Embryonic facial prominence (tissue), 1 donor: ENCODE data around the gene CPSF4.

Source experiments
- DNase-seq: peaks from one replicate; pipeline ENCODE4 v3.0.0-alpha.2; 2016; ENCODE audit errors: extremely low spot score

Gene CPSF4

DNA sequence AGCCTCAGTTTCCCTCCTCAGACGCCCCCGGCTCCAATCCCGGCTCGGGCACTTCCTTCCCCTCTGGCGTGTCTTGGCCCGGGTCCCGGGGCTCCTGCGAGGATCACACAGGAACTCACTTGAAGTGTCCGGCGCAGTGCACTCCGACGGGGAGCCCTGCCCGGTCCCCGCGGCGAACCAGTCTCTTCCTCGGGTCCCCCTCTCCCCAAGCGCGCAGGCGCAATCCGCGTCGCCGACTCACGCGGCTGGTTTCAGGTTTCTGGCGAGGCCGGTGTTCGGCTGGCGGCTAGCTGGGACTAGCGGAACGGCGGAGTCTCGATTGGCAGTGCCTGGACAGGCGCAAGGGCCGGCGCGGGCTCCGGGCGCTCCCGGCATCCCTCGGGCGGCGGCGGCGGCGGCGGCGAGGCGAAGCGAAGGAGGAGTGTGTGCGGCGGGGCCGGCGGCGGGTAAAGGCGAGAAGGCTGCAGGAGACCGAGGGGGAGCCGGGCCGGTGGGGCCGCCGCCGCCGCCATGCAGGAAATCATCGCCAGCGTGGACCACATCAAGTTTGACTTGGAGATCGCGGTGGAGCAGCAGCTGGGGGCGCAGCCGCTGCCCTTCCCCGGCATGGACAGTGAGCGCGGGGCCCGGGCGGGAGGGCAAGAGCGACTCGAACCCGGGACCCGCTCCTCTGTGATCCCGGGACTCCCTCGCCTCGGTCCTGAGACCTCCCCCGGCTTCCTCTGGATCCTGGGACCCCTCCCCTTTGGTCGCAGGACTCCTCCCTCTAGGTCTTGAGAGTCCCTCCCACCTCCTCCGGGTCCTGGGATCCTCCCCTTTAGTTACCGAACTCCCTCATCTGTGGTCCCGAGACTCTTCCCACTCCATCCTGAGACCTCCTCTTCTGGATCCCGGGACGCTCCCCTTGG lies at the start of gene CPSF4, which contains the start of gene PTCD1:
Gene CPSF4 (plus strand): TSS at position 371 of the 908 bp plus-strand sequence. CDS start 140 bp downstream, at position 511.
Gene PTCD1 (minus strand): TSS at position 226 of the 908 bp plus-strand sequence. CDS start 3,556 bp downstream, outside the sequence.
- peak; percentile 90 for DNase-seq

DNA sequence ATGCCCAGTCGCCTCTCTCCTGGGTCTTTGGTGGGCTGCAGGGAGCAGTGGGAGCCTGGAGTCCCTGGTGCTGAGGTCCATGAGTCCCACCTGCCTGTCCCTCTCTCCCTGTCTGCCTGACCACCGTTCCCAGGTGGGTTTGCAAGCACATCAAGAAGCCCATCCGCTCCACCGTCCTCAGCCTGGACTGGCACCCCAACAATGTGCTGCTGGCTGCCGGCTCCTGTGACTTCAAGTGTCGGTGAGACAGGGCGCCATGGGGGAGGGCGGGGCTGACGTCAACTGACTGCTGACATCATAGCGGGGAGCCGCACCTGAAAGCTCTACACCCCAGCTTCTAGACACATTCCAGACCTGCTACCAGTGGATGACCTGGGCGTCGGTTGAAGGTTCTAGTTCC lies 49.0 kb upstream of the CPSF4 start:
- DNase-seq = no peak

GRCh38 chr7:99390941-99391602 lies 47.7 kb upstream of the CPSF4 start:
- DNase-seq = no peak

GRCh38 chr7:99392046-99392445 lies 46.7 kb upstream of the CPSF4 start:
- DNase-seq = no peak

- no peak for DNase-seq
Observed at GRCh38 chr7:99392659-99393354, 45.9 kb upstream of the CPSF4 start.

DNA sequence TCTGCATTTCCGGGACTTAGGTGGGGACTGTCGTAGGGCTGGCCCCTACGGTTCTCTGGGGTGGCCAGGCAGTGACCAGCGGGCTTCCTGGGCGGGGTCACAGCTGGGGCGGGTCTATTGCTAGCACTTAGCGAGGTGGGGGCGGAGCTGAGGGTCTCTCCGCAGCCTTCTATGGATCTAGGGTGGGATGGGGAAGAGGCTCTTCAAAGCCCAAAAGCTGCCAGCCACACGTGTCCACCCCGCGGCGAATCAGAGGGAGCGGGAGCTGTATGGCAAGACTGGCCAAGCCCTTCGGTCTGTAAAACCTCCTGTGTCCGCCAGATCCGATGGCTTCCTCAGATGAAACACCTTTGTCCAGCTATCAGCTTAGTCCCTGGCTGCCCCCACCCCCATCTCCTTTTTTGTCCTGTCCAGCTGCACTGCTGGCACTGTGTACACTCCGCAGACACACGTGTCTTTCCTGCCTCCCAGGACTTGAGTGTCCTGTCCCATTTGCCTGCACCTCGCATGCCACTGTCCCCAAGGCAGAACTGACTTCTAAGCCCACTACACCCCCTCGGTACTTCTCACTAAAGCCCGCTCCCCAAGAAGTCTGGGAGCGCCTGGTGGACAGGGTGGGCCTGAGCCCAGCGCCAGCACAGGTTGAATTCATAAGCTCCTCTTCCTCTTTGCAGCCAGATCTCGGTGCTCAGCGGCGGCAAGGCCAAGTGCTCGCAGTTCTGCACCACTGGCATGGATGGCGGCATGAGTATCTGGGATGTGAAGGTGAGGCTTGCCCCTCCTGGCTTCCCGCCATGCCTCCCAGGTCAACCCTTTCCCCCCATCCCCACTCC lies 45.2 kb upstream of the CPSF4 start:
- no peak for DNase-seq

DNA sequence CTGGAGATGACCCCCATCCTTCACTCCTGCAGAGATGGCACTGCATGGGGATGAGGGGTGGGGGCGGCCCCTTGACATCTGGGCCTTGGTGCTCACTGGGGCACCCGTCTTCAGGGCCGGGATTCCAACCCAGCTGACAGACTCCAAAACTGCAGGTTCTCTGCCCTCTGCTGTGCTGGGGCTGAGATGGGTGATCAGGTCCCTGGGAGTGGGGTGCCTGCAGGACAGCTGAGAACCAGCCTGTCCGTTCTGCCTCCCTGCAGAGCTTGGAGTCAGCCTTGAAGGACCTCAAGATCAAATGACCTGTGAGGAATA lies 44.6 kb upstream of the CPSF4 start:
- no peak for DNase-seq

DNA sequence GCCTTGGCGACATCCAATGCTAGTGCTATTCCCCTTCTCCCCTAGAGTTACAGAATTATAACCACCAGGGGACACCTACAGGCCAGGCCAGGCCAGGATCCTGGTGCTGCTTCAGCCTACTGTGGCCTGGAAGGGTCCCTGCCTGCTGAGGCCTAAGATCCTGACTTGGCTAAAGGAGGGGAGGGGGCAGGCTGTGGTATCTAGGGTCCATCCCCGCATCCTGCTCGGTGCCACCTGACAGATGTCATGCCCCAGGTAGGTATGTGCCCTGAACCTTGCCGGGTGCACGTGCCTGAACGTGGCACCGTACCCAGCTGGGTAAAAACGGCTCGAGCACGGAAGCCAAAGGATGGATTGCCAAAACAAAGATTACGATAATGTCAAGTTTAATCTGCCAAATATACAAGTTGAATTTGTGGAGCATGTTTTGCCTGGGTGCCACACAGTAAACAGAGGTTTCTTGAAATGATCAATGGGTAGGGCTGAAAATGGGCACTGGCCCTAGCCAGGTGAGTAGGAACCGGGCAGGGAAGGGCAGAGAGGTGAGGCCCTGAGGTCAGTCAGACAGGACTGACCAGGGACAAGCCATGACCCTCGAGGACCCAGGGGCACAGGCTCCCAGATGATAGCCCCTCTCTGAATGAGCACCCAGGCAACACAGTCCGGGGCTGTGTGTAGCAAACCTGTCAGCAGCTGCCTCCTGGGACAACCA lies 43.0 kb upstream of the CPSF4 start:
- no peak for DNase-seq

- DNase-seq = no peak
Observed at GRCh38 chr7:99396418-99397296, 42.1 kb upstream of the CPSF4 start.

DNA sequence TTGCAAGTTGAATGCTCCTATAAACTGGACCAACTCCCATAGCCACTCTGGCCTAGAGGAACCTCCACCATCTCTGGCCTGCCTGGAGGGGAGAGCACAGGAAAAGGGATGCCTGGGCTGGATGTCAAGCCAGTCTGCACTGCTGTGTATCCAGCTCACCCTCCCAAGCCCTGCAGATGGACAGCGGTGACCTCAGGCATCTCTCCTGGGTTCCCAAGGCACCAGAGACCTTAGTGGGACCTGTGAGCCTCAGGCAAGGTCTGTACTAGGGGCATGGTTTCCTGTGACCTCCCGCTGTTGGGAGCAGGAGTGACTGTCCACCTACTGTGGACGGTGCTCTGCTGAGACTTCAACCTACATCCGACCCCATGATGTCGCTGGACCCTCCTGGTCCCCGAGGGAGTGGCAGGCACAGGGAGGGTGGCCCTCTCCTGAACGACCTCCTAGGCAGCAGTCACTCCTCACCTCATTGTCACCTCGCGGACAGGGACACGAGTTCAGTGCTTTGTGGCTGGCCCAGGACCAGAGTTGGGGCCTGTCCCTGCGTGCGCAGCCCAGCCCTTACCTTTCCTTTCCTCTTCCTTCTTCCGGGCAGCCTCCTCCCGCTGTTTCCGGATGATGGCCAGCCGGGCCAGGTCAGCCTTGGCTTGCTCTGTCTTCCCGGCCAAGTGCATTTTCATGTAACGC lies 41.3 kb upstream of the CPSF4 start:
- DNase-seq = no peak

GRCh38 chr7:99398891-99399445 lies 39.8 kb upstream of the CPSF4 start:
- DNase-seq = no peak

- no peak for DNase-seq
Observed at GRCh38 chr7:99399597-99399996, 39.1 kb upstream of the CPSF4 start.

GRCh38 chr7:99402854-99403253 lies 35.9 kb upstream of the CPSF4 start:
- DNase-seq = no peak

GRCh38 chr7:99403764-99404163 lies 35.0 kb upstream of the CPSF4 start:
- no peak for DNase-seq

DNA sequence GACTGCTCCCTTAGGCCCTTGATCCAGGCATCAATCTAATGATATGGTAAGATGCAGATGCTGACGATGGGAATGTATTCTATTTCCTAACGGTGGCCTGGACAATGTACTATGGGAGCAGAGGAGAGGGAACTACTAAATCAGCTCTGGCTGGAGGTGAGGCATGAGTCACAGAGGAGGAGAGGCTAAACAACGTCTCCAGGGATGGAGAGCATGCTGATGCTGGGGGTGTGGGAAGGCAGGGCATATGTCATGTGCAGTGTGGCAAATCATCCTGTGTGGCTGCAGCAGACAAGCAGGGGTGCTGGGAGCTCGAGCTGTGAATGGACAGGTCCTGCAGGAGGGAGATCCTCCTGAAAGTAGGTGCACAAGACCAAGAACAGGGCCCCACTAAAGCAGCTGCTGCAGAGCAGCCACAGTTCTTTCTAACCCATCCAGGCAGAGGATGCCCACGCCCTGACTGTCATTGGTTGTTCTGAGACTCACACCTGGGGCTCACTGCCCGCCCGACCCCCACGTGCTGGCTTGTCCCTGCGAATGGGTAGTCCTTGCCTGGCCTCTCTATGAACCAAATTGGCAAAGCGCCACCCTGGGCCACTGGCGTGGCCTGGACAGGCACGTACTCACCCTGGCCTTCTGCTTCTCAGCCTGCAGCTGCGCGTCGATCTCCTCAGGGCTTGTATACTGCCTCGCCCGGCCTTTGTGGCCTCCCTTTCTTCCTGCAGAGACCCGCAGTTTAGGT lies 34.3 kb upstream of the CPSF4 start:
- no peak for DNase-seq

- no peak for DNase-seq
Observed at GRCh38 chr7:99404977-99405320, 33.8 kb upstream of the CPSF4 start.

GRCh38 chr7:99406557-99406956 lies 32.2 kb upstream of the CPSF4 start:
- no peak for DNase-seq

DNA sequence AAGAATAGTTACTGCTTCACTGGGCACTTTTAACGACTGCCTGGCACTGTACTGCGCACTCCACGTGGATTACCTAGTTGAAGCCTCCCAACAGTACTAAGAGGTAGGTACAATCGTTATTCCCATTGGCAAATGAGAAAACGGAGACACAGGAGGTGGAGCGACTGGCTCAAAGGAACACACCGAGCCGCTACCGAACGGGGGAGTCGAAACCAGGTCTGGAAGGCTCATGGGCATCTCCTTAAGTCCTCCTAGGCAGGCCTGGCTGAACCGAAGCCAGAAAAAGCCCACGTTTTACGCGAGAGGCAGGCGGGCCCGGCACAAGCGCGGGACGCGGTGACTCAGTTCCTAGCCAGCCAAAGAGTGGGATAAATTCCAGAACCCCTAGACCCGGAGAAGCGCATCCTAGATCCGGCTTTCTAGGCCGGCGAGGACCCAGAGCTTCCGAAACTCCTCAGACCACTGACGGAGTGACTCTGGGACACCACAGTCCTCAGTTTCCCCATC lies 30.8 kb upstream of the CPSF4 start:
- peak; percentile 16 for DNase-seq
